Stimulated activated CD8-positive, alpha-beta memory T cell treated with anti-CD3 and anti-CD28 coated beads, Interleukin-12 subunit alpha, Interleukin-12 subunit beta, amount 100 ng/mL, for 24 hours (primary cell): ENCODE data around the gene NTM.
"Not testable (repeated sequence)": the region's sequence is repeated elsewhere in the genome, so short reads cannot be mapped to it uniquely, and the experiment has no call there.

Source experiments
- DNase-seq: peaks from one replicate; pipeline ENCODE4 v3.0.0-alpha.2; 2020; ENCODE audit errors: extremely low read depth

The NTM gene

DNA sequence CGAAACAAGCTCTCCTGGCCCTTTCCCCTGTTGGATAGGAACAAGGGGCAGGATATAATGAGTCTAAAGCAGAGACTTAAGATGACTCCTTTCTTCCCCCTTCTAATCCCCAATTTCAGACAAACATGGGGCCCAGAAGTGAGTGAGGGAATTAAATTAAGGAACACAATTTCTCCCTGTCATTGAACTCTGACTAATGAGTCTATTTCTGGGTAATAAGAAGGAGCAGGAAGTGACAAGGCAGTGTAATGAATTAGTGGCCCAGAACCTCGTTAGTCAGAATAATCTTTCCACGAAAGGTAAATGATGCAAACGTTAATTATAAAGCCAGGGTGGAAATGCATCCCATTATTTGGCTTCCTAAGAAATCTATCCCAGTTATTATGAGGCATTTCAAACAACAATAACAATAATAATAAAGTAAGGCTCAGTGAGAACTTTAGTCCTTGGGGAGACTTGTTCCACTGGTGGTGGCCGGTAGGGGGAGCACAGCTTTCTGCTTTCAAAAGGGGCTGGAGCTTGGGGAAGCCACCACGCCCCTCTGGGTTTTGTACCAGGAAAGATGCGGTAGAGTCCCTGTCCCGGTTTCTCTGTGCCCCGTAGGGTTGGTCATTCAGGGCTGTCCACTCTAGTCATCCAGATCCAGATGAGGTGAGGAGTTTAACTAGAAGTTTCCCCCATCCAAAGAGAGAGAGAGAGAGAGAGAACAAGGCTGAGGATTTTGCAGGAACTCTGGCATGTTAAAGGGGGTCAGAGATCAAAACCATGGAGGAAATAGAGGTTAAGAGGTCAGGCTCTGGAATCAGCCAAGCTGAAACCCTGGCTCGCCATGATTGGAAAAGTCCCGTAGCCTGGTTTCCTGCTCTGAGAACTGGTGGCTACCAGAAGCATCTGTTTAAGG, 298.3 kb downstream of the NTM start:
- DNase-seq = peak; percentile 23

DNA sequence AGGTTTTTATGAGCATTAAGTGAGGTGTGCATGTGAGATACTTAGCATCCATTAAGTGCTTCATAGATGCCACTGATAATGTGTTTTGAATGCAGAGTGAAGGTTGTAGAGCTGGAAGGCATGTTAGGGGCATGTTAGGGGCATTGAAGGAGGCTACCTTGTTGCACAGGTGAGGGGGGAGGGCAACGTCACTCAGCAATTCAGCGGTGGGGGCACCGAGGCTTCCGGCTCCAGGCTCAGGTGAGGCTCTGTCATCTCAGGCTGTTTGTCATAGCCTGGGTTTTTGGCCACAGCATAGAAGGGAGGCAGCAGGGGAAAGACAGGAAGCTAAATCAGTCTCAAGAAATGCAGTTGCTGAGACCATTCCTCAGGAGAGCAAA, 299.0 kb downstream of the NTM start:
- DNase-seq = no peak

DNA sequence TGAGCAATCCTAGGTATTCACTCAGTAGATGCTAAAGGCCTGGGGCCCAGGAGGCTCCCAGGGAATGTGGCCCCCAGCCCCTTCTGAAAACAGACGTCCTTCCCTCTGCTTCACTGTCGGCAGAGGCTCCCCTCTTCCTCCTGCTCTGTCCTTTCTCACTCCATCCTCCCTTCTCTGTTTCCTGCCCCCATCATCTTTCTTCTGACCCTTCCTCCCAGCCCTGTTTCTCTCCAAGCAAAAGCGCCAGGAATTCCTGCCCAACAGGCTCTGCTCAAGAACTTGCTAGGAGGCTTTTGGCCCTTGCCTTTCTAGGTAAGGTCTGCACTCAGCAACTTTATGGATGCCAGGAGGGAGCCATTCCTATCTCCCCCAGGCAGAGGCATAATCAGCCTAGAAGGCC, 300.5 kb downstream of the NTM start:
- no peak for DNase-seq

DNA sequence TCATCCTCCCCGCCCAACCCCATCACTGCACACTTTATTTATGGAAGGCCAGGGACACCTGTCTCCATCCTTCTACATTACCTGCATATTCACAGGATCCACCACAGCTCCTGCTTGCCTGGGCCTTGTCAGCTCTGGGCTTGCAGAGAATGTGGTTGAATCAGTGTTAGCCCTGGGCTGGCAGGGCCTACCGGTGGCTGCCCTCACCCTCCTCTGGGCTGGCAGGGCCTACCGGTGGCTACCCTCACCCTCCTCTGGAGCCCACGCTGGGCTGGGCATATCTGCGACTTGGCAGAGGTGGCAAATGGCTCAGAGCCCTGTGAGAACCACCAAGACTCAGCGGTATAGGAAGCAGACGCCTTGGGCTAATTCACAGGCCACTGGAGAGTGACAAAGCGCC, 300.9 kb downstream of the NTM start:
- no peak for DNase-seq

DNA sequence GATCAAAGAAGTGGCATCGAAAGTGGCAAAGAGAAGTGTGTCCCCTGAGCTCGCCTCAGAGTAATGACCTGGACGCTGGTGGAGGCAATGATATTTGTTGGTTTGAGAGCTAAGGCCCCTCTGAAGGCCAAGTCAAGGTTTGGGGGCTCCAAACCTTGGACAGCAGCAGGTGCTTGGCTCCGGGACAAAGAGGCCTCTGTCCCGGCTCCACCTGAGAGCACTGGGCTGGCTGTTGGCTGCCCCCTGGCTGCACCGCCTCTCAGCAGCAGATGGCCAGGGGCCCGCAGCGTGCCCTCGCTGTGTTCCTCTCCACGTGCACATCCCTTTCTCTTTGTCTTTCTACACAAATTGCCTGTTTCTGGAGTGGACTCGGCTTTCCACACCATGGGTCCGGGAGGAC, 301.3 kb downstream of the NTM start:
- DNase-seq = no peak

DNA sequence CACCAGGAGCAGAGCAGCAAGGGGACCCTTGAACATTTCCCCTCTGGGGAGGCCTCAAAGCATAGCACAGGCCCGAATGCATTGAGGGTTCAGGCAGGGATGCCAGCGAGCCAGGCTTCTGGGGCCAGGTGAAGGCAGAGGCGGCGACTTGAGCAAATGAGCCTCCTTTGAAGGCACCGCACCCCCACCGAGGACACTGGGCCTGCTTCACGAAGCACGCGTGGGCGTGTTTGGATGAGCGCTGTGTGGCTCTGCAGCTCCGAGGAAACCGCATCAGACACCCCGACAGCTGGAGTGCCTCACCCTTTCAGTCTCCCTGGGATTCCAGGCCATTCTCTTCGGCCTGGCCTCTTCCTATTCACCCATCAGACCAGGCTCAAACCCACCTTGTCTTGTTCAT, 301.8 kb downstream of the NTM start:
- no peak for DNase-seq

DNA sequence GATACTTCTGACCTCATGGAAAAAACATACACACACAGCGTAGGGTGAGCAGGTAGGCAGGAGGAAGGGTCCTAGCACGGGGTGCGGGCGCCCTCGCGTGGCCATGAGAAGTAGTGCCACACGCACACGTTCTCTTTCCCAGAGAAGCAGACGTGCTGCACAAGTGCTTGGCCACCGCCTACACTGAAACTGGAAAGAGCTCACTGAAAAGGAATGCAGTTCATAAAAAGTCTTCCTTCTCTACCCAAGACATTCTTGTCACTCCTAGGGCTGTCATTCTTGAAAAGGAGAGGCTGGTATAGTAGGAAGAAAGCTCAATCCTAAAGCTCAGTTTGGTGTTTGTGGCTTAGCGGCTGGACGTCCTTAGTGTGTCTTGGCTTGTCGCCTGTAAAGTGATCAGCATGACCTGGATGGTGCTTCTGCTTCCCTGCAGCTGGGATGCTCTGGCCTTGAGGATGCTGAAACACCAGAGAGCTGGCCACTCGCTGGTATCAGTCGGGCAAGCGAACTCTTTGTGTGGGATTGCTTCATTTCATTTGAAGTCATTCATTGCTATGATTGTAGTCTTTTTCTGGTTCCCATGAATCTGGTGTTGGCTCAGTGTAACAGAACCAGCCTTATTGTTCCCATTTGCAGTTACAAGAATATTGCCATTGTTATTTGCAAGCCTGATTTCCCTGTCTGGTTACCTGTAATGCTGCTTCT, 303.8 kb downstream of the NTM start:
- no peak for DNase-seq

DNA sequence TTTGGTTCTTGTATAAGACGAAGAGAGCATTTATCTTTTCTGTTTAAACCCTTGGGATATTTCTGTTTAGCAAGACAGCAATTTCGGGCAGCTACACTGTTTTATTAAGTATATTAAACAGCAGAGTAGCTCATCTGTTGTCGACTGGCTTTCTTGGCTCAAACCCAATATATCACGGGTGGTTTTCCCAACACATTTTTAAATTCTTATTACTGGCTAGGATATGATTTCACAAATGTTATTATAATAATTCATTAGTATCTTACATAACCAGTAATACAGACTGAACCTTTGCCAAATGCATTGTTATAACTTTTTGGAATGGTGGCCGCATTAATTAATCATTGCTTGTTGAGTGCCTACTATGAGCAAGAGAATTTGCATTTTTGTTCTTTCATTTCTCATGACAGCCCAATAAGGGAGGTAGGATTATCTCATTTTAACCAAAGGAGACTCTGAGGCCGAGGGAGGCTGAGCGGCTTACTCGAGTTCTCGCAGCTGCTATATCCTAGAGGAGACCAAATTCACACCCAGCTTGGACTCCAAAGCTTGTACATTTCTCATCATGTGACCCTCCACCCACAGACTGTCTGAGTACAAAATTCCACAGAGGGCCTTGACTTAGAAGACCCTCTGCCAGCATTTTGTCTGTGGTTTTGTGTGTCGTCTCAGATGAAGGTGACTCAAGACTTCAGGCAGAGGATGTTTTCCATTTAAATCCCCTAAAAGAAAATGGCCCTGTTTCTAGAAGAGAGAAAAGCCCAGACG, 304.9 kb downstream of the NTM start:
- no peak for DNase-seq

DNA sequence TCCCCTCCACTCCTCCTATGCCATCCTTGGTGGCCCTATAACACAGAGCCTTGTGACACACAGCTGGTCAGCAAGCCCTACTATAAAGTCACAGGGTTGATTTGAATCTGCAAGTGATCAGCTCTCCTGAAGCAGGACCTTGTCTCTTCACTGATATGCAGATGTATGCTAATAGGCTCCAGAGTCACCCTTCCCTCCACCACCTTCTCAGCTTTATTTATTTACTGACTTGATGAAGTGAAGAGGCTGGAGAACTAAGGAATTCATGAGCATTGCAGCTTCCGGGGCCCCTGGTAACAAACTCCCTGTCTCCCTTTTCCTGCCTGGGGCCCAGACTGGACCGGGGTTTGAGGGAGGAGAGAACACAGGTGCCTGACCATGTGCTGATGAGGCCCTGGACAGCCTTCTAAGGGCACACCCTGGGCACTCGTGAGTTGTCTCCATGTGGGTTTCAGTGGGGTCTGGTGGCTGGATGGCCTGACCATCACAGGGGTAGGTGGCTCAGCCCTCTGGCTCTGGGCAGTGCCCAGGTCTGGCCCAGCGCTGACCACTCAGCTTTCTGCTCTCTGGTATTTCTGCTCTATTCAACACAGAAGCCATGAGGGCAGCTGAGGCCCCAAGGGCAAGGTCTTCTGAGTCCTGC, 307.5 kb downstream of the NTM start:
- DNase-seq = no peak

DNA sequence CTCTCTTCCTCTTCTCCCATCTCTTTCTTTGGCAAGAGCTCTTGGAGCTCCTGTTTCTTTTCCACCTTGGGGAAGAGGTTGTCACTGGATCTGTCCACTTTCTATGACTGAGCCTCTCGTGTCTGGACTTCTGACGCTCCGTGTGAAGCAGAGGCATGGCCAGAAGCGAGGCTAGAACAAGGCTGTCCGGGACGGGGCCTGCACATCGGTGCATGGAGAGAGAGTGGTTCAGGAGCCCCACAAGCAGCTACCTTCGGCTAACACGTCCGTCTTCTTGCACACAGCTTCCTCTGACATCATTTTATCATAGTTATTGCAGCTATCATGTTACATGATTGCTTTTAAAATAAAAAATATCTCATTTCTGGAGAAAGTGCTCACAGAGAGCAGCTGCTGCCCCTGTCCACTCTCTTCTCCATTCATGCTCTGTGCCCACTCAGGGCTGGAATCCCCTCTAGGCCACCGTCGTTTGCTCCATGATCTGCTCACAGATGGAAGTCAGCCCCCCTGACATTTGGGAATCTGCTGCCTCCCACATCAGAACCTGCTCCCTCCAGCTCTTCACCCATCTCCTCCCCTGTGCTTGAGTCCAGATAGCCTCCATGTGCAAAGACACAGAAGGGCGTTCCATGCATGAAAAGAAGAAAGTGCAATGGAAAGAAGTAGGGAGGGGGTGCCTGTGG, 308.4 kb downstream of the NTM start:
- DNase-seq = no peak

DNA sequence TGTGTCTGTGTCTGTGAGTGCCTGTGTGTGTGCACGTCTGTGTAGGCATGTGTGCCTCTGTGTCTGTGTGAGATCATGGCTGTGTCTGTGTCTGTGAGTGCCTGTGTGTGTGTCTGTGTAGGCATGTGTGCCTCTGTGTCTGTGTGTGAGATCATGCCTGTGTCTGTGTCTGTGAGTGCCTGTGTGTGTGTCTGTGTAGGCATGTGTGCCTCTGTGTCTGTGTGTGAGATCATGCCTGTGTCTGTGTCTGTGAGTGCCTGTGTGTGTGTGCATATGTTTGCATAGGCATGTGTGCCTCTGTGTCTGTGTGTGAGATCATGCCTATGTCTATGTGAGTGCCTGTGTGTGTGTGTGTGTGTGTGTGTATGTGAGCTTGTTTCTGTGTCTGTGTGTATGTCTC, 310.0 kb downstream of the NTM start:
- not testable (repeated sequence) for DNase-seq

DNA sequence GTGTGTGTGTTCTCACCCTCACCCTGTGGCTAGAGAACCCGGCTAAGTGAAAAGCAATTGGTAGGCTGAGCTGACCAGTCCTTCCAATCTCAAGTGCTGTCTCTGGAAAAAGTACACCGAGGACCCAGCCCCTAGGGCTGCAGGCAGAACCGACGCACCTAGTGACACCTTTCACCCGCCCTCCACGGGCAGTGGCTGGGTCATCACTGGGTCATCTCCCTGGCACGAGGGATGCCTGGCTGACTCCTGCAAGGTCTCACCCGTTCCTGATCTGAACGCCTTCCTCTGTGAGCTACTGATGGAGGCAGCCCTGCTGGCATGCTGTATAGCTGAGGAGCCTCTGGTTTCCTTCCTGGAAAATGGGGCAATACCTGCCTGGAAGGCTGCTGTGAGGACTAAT, 311.5 kb downstream of the NTM start:
- DNase-seq = no peak

DNA sequence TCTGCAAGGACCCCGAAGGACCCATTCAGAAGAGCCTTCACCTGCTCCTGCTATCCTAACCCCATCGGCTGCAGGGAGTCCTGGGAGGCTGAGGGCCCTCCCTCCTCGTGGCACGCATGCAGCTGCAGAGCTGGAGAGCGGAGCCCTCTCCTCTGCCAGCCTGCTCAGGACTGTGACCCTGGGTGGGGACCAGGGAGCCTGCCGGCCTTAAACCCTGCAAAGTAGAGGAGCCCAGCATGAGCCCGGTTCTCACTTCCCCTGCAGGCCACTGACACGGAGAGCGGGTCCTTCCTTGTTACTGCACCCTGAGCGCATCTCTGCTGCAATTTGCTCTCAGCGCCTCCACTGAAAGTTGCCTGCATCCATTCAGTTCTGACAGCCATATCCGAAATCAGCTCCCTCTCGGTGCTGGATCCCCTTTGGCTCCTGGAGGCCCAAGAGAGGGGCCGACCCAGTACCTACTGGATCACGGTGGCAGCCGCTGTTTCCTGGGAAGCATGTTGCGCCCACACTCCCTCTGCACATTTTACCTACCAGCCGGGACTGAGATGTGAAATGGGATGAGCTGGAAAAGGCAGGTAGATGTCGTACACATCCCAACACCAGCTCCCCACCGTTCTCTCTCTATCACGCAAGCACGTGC, 312.1 kb downstream of the NTM start:
- DNase-seq = no peak

DNA sequence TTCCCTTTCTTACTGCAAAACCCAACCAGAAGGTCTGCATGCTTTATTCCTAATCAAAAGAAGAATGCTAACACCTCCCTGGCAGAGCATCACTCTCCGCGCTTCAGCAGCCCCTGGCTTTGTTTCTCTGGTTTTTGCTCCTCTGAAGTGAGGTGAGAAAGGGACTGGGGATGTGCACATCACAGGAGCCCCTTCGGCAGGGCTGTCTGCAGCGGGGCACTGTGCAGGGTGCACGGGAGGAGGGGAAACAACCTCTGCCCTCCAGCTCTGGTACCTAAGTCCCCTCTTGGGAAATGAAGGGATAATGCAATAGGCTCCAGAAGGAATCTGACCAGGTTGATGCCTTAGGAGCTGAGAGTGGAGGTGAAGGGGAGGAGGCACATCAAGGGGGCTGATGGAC, 312.7 kb downstream of the NTM start:
- DNase-seq = no peak

DNA sequence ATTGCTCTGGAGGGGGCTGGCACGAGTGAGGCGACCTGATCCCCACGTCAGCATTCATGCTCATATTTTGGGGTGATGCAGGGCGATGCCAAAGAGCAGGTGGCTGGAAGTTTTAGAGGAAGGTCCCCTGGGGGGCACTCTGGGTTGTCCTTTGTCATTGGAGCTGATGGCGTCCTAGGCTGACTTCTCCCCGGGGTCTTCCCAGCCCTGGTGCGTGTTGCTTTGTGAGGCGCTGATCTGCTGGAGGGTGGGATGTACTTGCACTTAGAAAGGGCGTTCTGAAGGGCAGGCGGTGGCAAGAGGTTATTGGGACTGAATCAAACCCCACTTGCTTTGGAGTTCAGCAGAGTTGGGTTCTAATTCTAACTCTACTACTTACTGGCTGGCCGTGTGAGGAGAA, 313.3 kb downstream of the NTM start:
- DNase-seq = no peak

DNA sequence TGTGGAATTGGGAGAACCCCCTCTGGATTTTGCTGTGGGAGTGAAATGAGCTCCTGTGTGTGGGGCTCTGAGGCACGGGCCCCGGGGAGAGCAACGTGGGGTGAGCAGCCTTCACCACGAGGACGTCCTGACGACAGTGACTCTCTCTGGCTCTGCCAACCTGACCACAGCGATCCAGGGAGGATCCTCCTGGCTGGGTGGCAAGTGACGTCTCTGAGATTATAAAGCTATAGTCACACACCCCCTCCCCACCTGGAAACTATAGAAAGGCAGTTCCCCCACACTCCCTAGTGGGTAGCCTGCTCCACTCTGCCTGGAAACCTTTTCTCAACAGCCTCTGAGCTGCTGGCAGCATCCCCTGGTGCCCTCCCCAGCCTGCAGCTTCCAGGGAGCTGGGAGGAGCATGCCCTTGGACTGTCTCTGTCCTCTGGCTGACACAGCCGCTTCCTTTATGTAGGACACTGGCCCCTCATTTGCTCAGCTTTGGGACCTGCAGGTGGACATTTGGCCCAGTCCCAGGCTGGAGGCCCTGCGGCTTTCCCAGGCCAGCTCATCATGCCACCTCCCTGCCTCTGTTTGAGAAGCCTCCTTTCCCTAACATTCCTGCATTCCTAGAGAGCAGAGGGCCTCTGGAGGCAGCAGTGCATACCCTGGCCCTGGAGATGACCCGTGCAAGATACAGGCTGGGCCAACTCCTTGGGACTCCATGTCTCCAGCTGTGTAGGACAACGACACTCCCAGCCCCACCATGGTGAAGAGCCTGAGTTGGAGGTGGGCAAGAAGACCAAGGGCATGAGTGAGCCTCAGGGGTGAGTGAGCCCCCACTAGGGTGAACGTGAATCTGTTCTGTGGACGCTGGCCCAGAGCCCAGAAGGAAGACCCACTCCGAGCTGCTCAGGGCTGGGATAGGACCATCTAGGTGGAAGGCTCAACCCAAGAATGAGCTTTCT, 314.0 kb downstream of the NTM start:
- no peak for DNase-seq

DNA sequence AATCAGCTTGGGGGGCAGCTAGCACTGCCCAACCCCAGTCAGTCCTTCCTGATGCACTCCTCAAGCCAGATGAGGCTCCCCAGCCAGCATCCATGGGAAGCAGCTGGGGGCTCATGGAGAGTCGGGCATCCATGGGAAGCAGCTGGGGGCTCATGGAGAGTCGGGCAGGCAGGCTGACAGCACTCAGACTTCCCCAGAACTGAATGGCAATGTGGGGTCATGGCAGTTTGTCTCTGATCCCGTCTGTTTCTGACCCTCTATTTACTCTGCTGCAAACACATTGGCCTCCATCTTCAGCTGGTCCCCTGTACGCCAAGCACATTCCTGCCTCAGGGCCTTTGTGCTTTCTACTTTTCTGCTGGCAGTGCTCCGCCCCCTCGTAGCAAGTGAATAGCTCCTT, 314.8 kb downstream of the NTM start:
- no peak for DNase-seq

DNA sequence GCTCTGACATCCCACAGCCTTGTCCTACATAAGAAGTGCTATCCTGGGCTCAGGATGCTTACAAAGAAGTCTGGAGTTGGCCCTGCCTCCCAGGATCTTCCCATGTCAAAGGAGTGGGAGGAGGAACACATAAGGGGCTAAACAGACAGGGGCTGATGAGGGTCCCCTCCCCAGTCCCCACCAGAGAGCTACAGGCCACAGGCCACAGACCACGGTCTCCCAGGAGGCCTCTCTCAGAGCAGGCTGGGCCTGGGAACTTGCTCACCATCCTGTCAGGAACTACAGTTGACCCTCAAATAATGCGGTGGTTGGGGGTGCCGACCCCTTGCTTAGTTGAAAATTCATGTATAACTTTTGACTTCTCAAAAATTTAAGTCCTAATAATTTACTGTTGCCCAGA, 315.5 kb downstream of the NTM start:
- no peak for DNase-seq

DNA sequence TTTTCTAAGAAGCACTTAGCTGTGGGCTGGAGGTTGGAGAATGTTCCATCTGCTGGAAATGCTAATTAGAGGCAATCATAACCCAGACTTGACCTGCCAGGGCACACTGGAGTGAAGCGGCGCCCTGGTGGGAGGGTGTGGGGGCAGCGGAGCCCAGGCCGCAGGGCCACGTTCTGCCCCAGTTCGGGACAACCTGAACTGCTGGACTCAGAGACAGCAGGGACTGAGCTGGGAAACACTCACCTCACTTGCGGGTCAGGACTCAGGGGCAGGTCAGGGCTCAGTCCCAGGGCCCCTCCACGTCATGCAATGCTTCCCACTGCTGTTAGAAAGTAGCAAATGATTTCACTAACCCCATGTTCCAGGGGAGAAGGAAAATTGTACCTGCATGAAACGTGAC, 316.4 kb downstream of the NTM start:
- DNase-seq = no peak
